ENCODE data around the gene CNOT3. TPM values are rescaled to one million over a fixed set of nuclear protein-coding genes. Genes with fewer than 3 reads are reported as not detected.

Gene CNOT3
- polyA plus RNA-seq, 1 of the 3 experiments (the other 2 are of a cell fraction), result 14.2 TPM

DNA sequence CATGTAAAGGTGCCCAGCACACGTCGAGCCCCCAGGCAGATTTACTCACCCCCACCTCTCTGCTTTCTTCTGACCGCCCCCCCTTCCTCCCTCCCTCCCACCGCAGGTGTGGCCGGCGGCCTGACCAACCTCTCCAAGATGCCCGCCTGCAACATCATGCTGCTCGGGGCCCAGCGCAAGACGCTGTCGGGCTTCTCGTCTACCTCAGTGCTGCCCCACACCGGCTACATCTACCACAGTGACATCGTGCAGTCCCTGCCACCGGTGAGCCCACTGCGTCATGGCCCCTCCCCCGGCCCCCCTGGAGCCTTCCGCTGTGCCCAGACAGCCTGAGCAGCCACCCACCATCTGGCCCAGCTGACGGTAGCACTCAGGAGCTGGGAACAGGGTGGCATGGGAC is 13.2 kb upstream of the CNOT3 start:
- DNase-seq, result no peak
- Histone ChIP-seq H2AFZ (ENCODE audit: low read depth) (no peak overlapping the region), H4K20me1 (ENCODE audit: insufficient read depth) (no peaks in the 10 kb centered on the region), H3K4me1 (ENCODE audit: control insufficient read depth in 1 of 2, insufficient read depth in 2 of 2, low read depth in 1 of 2, low read length in 1 of 2) (no peaks in the 10 kb centered on the region), H3K4me2 (no peak overlapping the region), H3K4me3 (ENCODE audit: low read depth in 2 of 2, low read length in 1 of 2) (no peak overlapping the region), H3F3A (replicated peaks; ENCODE audit: insufficient read depth) (no peaks in the 10 kb centered on the region), H3K9me2 (no peaks in the 10 kb centered on the region), H3K9me3 (no peaks in the 10 kb centered on the region), H3K9ac (no peak overlapping the region), H3K79me2 (ENCODE audit: insufficient read depth) (no peaks in the 10 kb centered on the region), H3K27ac (ENCODE audit: low read depth in 2 of 2, low read length in 1 of 2) (no peak overlapping the region), H3K36me3 (replicated peaks in 1 of 2; ENCODE audit: control insufficient read depth in 1 of 2, insufficient read depth in 2 of 2, low read length in 1 of 2) (peaks cover 11 to 74% of the 10 kb centered on the region in 2 experiments), H3K27me3 (ENCODE audit: insufficient read depth) (no peaks in the 10 kb centered on the region)
- ChIA-PET CTCF (no interaction called here), POLR2A (interaction anchor here (0.7 kb wide), 1 partner anchor 9 kb away, joined by 3 read pairs; the partner anchor contains the start of genes PRPF31 and TFPT)
- 90% methylated on average over 14 of the region's 19 CpGs for WGBS (ENCODE audit: low lambda C conversion rate)
- no peak for TF ChIP-seq GABPA (IDR thresholded peaks at IDR 0.05; ENCODE audit: low read depth)
- TF ChIP-seq TAF1 (IDR thresholded peaks at IDR 0.05; ENCODE audit: borderline replicate concordance, low read depth, low read length), result no peak
- no peak for TF ChIP-seq FOXM1 (IDR thresholded peaks at IDR 0.05; ENCODE audit: low read depth)
- TF ChIP-seq GATA2 (CRISPR knock-in tag; IDR thresholded peaks at IDR 0.05), result no peak
- no peak for TF ChIP-seq YY1 (IDR thresholded peaks at IDR 0.05; ENCODE audit: low read depth)
- TF ChIP-seq, protein P1, sequence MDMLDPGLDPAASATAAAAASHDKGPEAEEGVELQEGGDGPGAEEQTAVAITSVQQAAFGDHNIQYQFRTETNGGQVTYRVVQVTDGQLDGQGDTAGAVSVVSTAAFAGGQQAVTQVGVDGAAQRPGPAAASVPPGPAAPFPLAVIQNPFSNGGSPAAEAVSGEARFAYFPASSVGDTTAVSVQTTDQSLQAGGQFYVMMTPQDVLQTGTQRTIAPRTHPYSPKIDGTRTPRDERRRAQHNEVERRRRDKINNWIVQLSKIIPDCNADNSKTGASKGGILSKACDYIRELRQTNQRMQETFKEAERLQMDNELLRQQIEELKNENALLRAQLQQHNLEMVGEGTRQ (IDR thresholded peaks at IDR 0.05; ENCODE audit: borderline replicate concordance, low read depth, low read length), result no peak
- no peak for TF ChIP-seq TCF12 (IDR thresholded peaks at IDR 0.05)
- TF ChIP-seq RAD21 (IDR thresholded peaks at IDR 0.05; ENCODE audit: low read length), result no peak
- no peak for TF ChIP-seq CTCF (IDR thresholded peaks at IDR 0.05)
- TF ChIP-seq EP300 (IDR thresholded peaks at IDR 0.05; ENCODE audit: borderline replicate concordance in 1 of 2, low read depth in 1 of 2, low read length in 1 of 2), result no peak
- no peak for TF ChIP-seq NRF1 (IDR thresholded peaks at IDR 0.05; ENCODE audit: low read depth, low read length)
- TF ChIP-seq USF1 (IDR thresholded peaks at IDR 0.05; ENCODE audit: borderline replicate concordance, low read depth), result no peak
- TF ChIP-seq, protein P2, sequence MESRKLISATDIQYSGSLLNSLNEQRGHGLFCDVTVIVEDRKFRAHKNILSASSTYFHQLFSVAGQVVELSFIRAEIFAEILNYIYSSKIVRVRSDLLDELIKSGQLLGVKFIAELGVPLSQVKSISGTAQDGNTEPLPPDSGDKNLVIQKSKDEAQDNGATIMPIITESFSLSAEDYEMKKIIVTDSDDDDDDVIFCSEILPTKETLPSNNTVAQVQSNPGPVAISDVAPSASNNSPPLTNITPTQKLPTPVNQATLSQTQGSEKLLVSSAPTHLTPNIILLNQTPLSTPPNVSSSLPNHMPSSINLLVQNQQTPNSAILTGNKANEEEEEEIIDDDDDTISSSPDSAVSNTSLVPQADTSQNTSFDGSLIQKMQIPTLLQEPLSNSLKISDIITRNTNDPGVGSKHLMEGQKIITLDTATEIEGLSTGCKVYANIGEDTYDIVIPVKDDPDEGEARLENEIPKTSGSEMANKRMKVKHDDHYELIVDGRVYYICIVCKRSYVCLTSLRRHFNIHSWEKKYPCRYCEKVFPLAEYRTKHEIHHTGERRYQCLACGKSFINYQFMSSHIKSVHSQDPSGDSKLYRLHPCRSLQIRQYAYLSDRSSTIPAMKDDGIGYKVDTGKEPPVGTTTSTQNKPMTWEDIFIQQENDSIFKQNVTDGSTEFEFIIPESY (IDR thresholded peaks at IDR 0.05; ENCODE audit: borderline replicate concordance, low read depth), result no peak
- no peak for TF ChIP-seq RXRA (IDR thresholded peaks at IDR 0.05; ENCODE audit: borderline replicate concordance, low read depth)
- no peak for TF ChIP-seq IRF3 (IDR thresholded peaks at IDR 0.05; ENCODE audit: low read depth, low read length)
